GM18508 (cell line): Measurements from ENCODE around the gene CRACDL.

Experiments
- ATAC-seq: cut with Tn5 transposase; IDR thresholded peaks from one replicate; pipeline ENCODE4 v1.9.1; 2021; ENCODE audit warnings: moderate number of reproducible peaks; ENCODE audit not compliant: insufficient read depth, unreplicated experiment

CRACDL gene

GRCh38 chr2:98786179-98786578 is 149.8 kb downstream of the CRACDL start:
- no peak for ATAC-seq

- no peak for ATAC-seq
Observed at GRCh38 chr2:98782570-98782969, 153.5 kb downstream of the CRACDL start.

DNA sequence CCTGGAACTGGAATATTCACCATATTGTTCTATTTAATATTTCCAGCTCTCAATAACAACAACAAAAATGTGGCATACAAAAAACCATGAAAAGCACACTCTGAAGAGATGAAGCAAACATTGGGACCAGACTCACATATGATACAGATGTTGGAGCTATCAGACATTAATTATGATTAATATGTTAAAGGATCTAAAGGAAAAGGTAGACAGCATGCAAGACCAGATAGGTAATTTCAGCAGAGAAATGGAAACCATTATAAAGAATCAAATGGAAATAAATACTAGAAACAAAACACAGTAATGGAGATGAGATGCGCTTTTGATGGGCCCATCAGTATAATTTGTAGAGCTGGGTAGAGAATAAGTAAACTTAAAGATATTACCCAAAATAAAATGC is 154.2 kb downstream of the CRACDL start:
- no peak for ATAC-seq

GRCh38 chr2:98778741-98779483 is 157.1 kb downstream of the CRACDL start:
- ATAC-seq: no peak

- ATAC-seq: no peak
Observed at GRCh38 chr2:98778151-98778550, 157.9 kb downstream of the CRACDL start.

DNA sequence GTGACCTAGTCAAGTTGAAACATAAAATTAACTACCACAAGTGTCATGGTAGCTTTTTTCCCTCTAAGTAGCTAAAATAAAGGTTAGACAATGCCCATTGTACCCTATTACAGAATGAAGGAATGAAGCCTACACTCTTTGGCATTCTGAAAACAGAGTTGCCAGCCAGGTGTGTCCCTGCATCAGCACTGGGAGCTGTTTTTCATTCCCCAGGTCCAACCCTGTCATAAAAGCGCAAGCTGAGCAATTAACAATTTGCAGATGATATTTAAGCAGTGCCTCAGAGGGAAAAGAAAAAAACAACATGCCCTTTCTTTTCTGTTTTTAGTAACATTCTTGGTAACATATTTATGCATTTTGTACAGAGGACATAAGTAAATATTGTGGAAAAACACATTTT is 158.3 kb downstream of the CRACDL start:
- ATAC-seq: no peak

- ATAC-seq: no peak
Observed at GRCh38 chr2:98777076-98777475, 158.9 kb downstream of the CRACDL start.

GRCh38 chr2:98776136-98776535 is 159.9 kb downstream of the CRACDL start:
- ATAC-seq: no peak

DNA sequence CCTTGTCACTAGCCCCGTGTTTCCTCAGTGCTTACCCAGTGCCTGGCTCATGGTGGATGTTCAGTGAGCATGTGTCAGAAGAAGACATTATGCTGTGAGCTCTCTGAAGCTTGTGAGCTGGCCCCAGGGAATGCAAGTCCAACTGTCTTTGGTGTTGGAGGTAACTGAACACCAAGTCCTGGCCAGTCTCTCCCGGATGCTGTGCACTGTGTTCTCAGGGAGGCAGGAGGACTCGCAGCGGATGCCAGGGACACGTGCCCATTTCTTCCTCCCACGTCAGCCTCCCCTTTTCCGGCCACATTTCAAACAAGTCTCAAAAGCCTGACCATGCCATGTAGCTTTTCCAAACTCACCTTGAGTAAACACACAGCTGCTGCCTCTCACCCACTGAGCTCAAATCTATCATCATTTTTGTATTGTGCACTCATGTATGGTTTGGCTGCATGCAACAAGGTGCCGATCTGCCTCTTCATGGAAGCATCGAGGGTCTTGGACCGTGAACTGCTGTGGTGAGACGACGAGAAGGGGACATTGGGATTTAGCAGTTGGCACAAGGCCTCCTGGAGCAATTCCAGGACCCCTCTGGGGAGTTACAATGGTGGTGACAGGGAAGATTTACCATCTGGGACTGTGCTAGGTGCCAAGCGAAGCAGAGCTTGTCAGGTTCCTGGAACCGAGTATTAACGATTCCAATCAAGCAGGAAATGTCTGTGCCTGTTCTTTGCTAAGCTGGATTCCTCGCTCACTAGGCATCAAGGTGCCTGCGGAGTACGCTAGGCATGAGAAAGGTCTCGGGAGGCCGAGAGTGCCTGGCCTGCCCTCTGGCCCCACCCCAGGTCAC is 160.7 kb downstream of the CRACDL start:
- no peak for ATAC-seq

GRCh38 chr2:98773907-98774306 is 162.1 kb downstream of the CRACDL start:
- no peak for ATAC-seq

- no peak for ATAC-seq
Observed at GRCh38 chr2:98773169-98773568, 162.9 kb downstream of the CRACDL start.

GRCh38 chr2:98772536-98772935 is 163.5 kb downstream of the CRACDL start:
- no peak for ATAC-seq

- ATAC-seq: no peak
Observed at GRCh38 chr2:98771721-98772524, 164.1 kb downstream of the CRACDL start.

DNA sequence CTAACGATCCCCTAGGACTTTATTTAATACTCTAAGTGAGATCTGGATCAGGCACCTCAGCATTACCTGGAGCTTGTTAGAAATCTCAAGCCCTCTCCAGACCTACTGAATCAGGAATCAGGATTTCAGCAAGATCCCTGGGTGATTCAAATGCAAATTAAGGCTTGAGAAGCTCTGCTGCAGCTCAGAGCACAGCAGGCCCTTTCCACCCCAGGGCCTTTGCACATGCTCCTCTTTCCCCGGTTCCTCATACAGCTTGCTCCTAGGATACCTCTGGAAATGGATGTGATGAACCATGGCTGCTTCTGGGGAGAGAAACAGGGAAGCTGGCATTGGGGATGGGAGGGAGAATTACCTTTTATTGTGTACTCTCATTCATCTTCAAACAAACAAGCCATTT is 164.8 kb downstream of the CRACDL start:
- no peak for ATAC-seq

- ATAC-seq: no peak
Observed at GRCh38 chr2:98769784-98770183, 166.2 kb downstream of the CRACDL start.

DNA sequence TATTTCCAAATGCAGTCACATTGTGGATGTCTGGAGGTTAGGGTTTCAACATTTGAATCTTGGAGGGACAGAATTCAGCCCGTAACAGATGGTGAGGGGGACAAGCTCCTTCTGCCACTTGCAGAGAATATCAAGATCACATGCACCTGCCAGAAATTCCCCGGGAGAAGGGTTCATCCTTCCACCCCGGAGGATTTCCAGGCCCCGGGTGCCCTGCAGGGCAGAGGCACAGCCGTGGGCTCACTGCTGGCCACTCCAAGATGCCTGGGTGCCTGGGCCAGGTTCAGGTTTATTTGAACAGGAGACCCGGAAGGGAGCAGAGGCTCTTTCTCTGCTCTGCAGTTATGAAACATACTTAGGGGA is 166.9 kb downstream of the CRACDL start:
- no peak for ATAC-seq

- no peak for ATAC-seq
Observed at GRCh38 chr2:98768384-98769113, 167.5 kb downstream of the CRACDL start.

GRCh38 chr2:98764499-98764898 is 171.5 kb downstream of the CRACDL start:
- no peak for ATAC-seq

DNA sequence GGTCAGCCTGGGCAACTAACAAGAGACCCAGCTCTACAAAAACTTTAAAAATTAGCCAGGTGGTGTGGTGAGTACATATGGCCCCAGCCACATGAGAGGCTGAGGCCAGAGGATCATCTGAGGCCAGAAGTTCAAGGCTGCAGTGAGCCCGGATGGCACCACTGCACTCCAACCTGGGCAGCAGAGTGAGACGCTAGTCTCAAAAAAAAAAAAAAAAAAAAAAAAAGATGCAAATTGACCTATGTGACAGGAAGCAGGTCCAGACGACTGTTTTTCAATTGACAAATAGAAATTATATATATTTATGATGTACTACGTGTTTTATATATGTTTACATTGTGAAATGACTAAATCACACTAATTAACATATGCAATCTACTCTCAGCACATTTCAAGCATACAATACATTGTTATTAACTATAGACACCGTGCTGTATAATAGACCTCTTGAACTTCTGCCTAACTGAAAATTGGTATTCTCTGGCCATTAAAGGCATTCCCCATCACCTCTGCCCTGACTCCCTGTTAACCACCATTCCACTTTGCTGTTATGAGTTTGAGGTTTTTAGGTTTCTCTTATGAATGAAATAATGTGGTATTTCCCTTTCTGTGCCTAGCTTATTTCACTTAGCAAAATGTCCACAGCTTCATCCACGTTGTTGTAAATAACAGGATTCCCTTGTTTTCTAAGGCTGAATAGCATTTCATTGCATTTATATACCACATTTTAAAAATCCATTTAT is 172.6 kb downstream of the CRACDL start:
- no peak for ATAC-seq

GRCh38 chr2:98761909-98762308 is 174.1 kb downstream of the CRACDL start:
- no peak for ATAC-seq
